CD4-positive, alpha-beta T cell treated with Interleukin-6 for 4 hours (primary cell): Measurements from ENCODE around the gene CIB4.
"Not testable (repeated sequence)": the region's sequence is repeated elsewhere in the genome, so short reads cannot be mapped to it uniquely, and the experiment has no call there.

Source experiments
- DNase-seq: peaks from one replicate; pipeline ENCODE4 v3.0.0-alpha.2; 2020; ENCODE audit warnings: mixed read lengths

CIB4 gene

DNA sequence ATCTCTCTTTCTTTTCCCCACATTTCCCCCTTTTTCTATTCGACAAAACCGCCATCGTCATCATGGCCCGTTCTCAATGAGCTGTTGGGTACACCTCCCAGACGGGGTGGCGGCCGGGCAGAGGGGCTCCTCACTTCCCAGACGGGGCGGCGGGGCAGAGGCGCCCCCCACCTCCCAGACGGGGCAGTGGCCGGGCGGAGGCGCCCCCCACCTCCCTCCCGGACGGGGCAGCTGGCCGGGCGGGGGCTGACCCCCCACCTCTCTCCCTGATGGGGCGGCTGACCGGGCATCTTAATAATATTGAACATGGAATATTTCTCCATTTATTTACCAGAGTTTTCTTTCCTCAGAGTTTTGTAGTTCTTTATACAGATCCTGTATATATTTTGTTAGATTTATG lies 24.1 kb upstream of the CIB4 start:
- DNase-seq, result not testable (repeated sequence)

DNA sequence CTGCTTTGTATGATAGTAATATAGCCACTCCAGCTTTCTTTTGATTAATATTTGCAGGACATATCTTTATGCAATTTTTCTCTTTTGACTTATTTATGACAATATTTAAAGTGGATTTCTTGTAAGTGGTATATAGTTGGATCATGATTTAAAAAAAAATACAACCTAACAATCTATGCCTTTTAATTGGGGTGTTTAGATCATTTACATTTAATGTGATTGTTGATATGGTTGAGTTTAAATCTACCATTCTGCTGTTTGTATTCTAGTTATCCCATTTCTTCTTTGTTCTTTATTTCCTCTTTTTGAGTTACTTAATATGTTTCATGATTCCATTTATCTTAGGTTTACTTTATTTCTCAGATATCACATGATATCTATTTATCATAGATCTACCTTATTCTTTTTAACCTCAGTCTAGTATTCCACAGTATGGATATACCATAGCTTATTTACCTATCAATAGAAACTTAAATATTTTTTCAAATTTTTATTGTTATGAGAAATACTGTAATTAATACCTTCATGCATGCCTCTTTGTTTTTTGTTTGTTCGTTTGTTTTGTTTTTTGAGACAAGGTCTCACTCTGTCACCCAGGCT lies 19.3 kb upstream of the CIB4 start:
- DNase-seq, result no peak

DNA sequence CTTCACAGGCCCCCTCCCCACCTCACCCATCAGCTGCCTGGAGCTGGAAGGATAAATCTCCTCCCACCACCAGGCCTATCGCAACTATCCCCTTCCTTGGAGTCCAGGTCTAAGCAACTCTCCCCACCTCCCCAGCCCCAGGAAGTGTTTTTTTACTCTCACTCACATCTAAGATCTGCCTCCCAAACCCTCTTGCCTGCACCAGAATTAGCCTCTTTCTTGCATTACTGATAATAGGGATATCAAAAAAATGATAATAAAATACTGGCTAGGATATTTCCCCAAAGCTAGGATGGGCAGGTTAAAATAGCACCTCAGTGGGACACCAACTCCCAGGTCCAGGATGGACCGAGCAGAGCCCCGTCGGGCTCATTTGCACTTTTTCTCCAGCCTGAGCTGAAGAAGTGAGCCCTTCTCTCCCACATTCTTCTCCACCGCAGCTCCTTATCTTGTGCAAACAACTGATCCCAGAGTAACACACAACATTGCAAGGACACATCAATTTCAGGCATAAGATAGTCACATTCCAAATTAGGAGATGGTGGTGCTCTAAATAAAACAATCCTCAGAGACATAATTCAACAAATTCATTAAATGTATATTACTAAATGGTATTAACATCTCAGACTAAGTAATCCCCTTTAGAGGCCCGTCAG lies 17.7 kb upstream of the CIB4 start:
- DNase-seq, result no peak

DNA sequence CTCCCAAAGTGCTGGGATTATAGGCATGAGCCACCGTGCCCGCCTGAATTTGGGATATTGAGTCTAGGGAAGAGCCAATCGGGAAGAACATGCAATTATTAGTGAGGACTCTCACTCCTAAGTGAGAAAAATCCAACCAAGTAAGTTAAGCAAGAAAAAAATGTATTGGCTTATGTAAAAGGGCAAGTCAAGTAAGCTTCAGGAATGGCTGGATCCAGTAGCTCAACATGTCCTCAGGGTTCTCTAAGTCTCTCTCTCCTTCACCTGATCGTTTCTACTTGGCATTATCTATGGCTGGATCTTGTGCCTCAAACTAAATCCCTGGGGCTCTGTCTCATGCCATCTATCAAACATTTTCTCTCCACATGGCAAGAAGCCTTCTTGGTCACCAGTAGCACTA lies 16.1 kb upstream of the CIB4 start:
- no peak for DNase-seq

DNA sequence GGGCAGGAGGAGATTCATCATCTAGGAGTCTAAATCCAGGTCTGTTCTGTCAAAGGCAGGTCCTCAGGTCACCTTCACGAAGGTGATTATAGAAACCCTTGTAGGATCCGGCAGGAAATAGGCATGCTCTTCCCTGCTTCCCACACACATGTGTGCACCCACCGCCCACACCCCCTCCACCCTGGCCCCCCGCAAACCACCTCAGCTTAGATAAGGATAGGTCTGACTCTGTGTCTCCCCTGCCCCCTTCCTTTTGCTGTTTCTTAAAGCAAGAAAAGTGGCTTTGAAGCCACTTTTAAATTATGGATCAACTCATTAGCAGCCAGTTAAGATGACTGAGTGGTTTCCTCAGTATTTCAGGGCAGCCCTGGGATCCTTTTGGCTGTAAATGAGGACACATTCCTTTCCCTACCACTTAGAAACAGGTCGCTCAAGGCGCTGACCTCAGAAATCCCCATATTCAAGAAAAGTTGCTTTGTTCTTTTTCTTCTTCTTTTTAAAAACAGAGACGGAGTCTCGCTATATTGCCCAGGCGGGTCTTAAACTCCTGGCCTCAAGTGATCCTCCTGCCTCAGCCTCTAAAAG lies 14.5 kb upstream of the CIB4 start:
- no peak for DNase-seq

DNA sequence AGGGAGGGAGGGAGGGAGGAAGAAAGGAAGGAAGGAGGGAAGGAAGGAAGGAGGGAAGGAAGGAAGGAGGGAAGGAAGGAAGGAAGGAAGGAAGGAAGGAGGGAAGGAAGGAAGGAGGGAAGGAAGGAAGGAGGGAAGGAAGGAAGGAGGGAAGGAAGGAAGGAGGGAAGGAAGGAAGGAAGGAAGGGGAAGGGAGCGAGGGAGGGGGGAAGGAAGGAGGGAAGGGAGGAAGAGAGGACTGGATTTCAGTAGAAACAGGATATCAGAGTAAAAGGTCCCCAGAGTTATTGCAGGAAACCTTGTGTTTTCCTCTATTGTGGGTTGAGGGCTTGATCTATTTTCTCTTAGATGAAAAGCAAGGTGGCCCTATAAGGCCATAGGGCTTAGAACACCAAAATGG lies 14.0 kb upstream of the CIB4 start:
- not testable (repeated sequence) for DNase-seq

DNA sequence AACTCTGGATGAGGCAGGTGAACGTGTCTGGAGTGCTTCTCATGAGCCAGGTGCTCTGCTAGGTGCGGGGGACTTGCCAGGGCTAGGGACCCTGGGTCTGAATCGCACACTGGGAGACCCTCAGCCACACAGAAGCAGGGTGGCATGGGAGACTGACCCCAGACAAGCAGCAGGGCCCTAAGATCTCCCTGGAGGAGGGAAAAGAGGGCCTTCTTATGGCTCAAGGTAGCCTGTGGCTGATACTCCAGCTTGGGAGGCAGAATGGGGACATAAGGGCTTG lies 12.8 kb upstream of the CIB4 start:
- no peak for DNase-seq

DNA sequence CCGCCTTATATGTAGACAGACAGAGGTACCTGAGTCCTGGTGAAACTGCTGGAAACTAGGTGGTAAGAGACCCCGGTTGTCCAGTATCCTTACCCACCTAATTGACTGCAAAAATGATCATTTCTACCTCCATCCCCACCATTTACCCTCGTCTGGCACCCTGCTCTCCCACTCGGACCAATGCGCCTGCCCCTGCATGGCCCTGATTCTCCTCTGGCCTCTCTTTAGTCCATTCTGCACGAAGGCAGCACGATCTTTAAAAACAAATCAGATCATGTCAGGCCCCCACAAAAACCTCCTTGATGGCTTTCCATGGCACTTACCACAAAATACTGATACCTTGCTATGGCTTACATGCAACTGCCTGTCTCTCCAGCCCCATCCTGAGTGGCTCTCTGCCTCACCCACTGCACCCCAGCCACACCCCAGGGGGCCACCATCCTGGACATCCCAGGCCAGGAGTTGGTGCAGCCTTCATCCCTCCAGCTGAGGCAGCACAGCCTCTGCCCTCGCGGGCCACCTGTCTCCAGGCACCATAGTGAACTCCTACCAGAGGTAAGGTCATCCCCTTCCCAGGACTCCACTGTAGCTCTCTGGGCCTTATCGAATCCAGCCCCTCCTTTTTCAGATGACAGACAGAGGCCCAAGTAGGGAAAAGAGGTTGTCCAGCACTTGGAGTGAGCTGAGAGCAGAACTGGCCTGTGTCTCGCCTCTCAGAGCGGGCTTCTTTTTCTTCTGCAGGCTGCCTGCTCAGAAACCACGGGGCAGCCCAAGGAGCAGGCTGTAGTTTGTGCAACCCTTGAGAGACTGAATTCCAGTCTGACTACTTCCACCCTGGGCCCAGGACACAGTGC lies 12.3 kb upstream of the CIB4 start:
- DNase-seq, result no peak

DNA sequence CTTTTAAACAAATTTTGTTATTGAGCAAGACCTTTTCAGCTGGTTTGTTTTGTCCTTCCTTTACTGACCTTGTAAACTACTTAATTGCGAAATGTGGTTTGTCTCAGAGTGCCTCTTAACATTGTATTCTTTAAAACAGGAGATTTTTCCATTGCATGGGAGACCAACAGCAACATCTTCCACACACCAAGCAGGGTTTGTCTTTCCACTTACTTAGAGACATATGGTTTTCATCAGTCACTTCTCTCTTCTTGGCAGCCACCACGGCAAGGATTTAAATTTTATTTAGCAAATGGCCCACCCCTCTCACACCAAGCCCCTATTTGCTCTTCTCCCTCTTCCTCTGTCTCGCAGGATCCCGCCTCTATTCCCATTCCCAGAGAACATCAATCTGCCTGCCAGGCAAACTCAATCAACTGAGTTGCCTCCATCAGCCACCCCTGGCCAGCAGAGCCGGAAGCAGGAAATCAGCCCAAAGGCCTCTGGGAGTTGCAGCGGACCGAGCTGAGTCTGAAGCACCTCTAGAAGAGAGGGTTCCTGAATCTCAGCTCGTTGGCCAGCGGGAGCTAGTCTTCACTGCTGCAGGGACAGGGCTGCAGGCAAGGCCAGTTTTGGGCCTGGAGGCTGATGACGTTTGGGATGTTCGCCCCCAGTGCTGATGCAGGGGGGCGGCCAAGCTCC lies 11.3 kb upstream of the CIB4 start:
- no peak for DNase-seq

DNA sequence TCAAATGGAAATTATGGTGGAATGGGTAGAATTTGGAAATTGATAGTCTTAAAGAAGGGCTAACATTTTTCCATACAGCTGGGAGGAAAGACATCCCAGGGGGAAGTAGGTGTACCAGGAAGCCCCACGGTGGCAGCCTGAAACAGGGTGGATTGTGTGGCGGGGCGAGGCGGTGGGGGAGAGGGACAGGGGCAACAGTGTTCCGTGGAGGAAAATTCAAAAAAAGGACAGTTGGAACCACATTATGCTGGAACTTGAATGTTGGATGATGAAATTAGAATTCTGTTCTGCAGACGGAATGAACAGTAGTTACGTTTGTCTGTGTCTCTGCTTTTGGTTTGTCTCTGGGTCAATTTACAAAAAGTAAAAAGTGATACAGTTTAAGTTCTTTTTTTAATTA lies 10.6 kb upstream of the CIB4 start:
- no peak for DNase-seq

DNA sequence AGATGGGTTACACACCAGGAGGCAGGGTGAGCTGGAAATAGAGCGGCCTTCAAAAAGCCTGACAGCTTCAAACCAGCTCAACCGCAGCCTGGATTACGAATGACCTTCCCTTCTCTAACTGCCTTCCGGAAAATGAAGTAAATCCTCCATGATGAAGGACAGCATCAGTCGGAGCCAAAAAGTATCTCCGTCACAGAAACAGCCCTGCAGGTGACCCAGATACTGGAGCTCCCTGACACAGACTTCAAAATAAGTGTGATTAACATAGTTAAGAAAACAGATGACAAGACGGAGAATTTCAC lies 10.3 kb upstream of the CIB4 start:
- no peak for DNase-seq

DNA sequence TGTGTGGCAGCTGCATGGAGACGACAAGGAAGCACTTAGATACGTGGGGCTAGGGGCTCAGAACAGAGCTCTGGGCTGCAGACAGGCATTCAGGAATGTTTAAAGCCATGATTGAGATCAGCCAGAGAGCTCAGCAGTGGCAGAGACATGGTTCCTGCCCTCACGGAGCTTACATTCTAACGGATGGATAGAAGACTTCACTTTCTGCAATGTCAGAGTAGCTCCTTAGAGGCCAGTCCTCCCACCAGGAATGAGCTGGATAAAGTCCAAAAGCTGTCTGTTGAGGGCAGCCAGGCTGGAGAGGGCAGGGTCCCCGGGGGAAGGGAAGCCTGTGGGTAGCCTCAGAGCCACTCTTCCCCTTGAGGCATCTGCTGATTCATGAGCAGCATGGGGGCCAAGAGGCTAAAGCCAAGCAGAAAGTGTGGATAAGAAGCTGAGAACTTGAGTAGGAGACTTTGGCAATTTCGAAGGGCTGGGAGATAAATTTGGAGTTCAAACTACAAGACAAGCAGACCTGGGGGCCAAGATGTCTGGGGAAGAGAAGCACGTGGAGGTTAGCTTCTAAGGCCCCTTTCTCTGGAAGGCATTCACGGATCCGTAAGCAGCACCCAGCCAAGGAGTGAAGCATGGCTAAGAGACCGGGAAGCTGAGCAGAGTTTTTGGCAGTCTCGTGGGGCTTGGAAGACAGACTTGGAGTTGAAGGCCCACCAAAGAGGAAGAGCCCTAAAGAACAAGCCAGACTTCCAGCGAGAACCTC lies 9.7 kb upstream of the CIB4 start:
- DNase-seq, result no peak

DNA sequence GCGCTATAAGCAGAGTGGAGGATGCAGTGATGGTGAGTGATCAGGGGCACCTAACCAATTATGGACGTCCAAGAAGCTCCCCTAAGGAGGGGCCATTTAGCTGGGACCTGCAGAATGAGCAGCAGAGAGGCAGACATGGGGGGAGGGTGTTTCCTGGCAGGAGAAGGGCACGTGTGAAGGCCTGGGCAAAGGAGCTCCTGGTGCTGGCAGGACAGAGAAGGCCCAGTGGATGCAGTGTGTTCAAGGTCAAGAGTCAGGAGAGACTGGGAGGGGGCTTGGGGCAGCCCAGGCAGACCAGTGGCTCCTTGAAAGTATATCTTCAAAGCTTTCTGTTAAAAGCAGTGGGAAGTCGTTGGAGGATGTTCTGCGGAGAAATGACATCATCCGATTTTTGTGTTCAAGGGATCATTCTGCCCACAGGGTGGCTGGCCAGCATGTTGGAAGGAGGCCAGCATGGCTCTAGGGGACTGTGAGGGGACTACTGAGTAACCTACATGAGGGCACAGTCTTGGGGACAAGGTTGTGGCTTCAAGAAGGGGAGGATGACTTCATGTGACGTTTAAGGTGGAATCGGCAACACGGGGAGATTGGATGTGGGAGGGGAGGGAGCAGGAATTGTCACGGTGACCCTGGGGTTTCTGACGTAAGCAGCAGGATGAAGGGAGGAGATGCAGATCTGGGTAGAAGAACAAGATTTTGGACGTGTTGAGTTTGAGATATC lies 9.0 kb upstream of the CIB4 start:
- no peak for DNase-seq

DNA sequence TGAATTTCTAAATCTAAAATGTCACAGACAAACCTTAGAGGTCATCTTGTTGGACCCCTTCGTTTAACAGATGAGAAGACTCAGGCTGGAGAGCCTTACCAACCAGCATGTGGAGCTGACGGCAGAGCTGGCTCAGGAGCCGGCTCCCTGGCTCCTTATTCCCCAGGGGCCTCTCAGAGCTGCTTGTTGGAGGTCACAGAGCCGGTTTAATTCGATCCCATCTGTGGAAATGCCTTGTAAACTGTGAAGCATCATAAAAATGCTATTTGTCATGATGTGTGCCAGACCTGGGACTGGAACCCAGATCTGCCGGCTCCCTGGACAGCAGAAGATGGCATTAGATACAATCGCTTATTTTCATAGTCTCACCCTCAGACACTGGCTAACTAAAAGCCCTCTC lies 8.2 kb upstream of the CIB4 start:
- DNase-seq, result no peak

DNA sequence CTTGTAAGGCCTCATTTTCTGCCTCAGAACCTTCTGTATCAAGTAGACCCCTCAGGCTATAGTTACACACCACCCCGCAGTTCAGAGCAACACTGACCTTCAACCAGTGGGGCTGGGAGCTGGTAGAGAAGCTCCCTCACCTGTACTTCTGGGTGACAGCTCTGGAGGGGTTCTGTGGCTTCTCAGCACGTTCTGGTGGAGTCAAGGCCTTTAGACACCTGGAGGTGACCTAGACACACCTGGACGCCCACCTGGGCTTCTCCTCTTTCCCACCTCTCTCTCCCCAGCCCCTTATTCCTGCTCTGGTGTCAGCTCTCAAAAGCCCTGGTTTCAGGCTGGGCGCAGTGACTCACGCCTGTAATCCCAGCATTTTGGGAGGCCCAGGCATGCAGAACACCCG lies 7.3 kb upstream of the CIB4 start:
- no peak for DNase-seq

DNA sequence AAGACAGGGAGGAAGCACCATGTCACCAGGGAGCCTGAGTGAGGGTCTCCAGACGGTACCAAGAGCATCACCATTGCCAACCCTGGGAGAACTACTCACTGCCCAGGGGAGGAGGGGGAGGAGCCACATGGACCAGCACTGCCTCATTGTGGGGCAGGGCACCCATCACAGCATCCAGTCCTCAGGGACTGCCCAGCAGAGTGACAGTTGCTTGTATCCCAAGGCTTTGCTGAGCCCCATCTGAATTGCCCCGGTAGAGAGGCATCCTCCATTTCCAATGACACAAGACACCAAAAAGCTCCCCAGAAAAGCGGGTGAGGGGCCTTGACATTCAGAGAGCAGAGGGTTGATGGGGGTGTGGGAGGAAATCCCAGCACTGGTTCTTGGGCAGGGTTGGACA lies 6.8 kb upstream of the CIB4 start:
- no peak for DNase-seq

DNA sequence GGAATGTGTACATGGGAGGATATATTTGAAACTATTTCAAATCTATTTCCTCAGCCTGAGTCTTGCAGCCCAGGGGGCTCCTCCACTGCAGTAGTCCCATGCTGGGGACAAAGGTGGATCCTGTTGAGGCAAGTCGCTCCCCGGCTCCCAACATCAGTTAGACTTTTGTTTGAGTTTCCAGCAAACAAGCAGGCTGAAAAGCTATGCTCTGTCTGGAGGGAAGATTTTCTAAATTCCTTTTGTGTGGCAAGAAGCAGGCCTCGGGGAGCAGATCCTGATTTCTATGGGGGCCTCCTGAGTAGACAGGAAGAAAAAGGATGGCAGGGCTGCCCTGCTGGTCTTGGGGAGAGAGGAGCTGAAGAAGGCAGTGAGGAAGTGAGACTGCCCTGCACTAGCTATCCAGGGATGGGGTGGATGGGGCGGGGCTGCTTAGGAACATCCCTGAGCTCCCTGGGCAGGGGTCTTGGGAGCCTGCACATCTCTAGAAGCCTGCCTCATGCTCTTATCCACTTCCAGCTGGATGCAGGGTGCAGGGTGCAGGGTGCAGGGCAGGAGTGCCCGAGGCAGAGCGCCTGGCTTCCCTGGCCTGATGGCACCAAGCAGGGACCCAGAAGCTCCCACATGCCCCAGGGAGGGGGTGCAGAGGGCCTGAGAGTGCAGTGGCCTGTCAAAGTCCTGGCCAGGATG lies 6.0 kb upstream of the CIB4 start:
- no peak for DNase-seq

DNA sequence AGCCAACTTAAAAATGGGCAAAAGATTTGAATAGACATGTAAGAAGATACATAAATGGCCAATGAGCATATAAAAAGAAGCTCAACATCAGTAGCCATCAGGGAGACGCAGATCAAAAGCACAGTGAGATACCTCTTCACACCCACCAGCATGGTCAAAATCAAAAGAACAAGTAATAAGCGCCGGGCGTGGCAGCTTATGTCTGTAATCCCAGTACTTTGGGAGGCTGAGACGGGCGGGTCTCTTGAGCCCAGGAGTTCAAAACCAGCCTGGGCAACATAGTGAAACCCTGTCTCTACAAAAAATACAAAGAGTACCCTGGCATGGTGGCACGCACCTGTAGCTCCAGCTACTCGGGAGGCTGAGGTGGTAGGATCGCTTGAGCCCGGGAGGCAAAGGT lies 4.6 kb upstream of the CIB4 start:
- DNase-seq, result no peak

DNA sequence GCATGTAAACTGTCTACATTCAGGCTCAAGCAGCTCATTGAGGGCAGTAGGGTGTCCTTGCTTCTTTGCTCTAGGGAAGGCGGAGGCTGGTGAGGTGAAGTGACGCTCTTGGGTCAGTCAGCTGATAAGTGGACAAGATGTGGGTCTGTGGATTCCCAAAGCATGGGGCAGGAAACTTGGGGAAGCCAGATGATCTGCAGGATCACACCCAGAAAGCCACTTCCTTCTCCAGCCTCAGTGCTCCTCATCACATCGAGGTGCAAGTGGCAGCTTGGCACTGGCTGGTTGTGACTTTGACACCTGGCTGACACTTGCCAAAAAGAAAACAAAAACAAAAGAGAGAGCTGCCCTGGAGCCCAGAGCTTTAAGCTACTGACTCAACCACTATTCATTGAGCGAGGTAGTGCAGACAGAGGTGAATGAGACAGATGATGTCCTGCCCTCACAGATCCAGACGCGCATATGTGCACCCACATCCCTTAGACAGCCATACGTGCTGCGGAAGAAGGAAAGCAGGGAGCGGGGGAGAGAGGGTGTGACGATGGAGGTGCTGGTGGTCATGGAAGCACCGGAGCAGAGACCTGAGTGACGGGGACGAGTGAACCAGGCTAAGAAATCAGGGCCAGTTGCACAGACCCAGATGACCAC lies 3.1 kb upstream of the CIB4 start:
- DNase-seq, result no peak

DNA sequence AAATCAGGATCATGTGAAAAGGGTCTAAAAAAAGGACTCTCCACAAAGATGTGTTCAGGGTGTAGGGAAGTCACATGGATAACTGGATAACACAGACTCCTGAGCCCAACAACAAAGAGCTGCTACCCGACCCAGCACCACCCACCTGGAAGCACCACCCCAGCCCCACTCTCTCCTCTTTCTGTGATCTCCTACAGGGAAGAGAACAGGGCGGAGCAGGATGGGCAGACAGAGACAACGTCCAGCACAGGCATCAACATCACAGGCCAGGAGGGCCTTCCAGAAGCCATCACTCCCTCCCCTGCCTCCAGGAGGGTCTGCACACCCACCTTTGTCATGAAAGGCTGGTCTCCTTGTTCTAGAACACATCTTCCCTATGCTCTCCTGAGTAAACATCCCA lies 1.3 kb upstream of the CIB4 start:
- DNase-seq, result no peak

DNA sequence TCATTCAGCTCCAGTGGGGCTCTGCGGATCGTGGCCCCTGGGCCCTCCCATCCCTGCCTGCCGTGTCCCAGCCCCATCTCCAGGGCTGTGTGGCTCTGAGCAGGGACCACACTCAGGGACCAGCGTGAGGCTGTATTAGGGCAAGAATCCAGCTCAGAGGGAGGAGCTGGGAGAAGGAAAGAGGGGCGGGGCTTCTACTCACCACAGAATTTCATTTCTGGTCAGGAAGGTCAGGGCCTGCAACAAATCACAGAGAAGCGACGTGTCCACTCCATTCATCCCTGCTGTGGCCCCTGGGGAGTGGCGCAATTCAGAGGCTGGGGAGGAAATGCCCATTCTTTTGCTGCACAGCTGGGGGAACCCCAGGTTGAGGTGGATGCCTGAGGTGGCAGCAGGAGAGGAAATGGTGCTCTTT lies 828 bp downstream of the CIB4 start:
- no peak for DNase-seq
